SK-N-SH treated with all-trans-retinoic acid at 6 μM for 48 hours (cell line): ENCODE results near the gene XRN1.
"Not testable (repeated sequence)": the region's sequence is repeated elsewhere in the genome, so short reads cannot be mapped to it uniquely, and the experiment has no call there.

Experiments
- ATAC-seq: fragments of 200-7000 bp; cut with Tn5 transposase; 3 replicates; pipeline ENCODE4 v1.9.1; 2020; ENCODE audit warnings: mild to moderate bottlenecking, moderate library complexity
- ARNTL ChIP-seq: fragments of 450-650 bp; formaldehyde crosslinking; IDR thresholded peaks from 2 replicates; pipeline ENCODE4 v1.5.0; 2020; ENCODE audit warnings: low read depth, mild to moderate bottlenecking, moderate library complexity, borderline replicate concordance
- BACH2 ChIP-seq: fragments of 250-450 bp; sonication (Bioruptor Pico); IDR thresholded peaks from 2 replicates; pipeline ENCODE4 v1.9.0; 2021; ENCODE audit warnings: mild to moderate bottlenecking, borderline replicate concordance
- CREB5 ChIP-seq: fragments of 250-450 bp; sonication (Bioruptor Pico); IDR thresholded peaks from 2 replicates; pipeline ENCODE4 v1.5.1; 2020; ENCODE audit warnings: low read depth, mild to moderate bottlenecking, moderate library complexity
- CSDC2 ChIP-seq: fragments of 250-450 bp; sonication (Bioruptor Pico); IDR thresholded peaks from 2 replicates; pipeline ENCODE4 v1.5.0; 2020; ENCODE audit warnings: mild to moderate bottlenecking, moderate library complexity
- CSRNP3 ChIP-seq: fragments of 250-450 bp; sonication (Bioruptor Pico); IDR thresholded peaks from 2 replicates; pipeline ENCODE4 v1.5.1; 2021; ENCODE audit warnings: mild to moderate bottlenecking, moderate library complexity
- ESRRG ChIP-seq: fragments of 250-450 bp; sonication (Bioruptor Pico); IDR thresholded peaks from 2 replicates; pipeline ENCODE4 v1.6.1; 2021; ENCODE audit warnings: mild to moderate bottlenecking
- POU6F1 ChIP-seq: fragments of 250-450 bp; sonication (Bioruptor Pico); IDR thresholded peaks from 2 replicates; pipeline ENCODE4 v1.8.0; 2021; ENCODE audit warnings: low read depth, mild to moderate bottlenecking, moderate library complexity, borderline replicate concordance
- PPARA ChIP-seq: fragments of 250-450 bp; sonication (Bioruptor Pico); IDR thresholded peaks from 2 replicates; pipeline ENCODE4 v1.5.0; 2020; ENCODE audit warnings: mild to moderate bottlenecking, borderline replicate concordance
- RARB ChIP-seq: fragments of 250-450 bp; sonication (Bioruptor Pico); IDR thresholded peaks from 2 replicates; pipeline ENCODE4 v1.8.0; 2021; ENCODE audit warnings: mild to moderate bottlenecking, moderate library complexity
- SNAI2 ChIP-seq: fragments of 250-450 bp; sonication (Bioruptor Pico); IDR thresholded peaks from 2 replicates; pipeline ENCODE4 v1.5.0; 2020; ENCODE audit warnings: mild to moderate bottlenecking, moderate library complexity
- TOX ChIP-seq: fragments of 250-450 bp; sonication (Bioruptor Pico); IDR thresholded peaks from 2 replicates; pipeline ENCODE4 v1.8.0; 2021; ENCODE audit warnings: mild to moderate bottlenecking, moderate library complexity, borderline replicate concordance
- ZC3H10 ChIP-seq: fragments of 250-450 bp; sonication (Bioruptor Pico); IDR thresholded peaks from 2 replicates; pipeline ENCODE4 v1.5.1; 2021; ENCODE audit warnings: mild to moderate bottlenecking, moderate library complexity
- ZFP3 ChIP-seq: fragments of 250-450 bp; sonication (Bioruptor Pico); IDR thresholded peaks from 2 replicates; pipeline ENCODE4 v1.5.0; 2020; ENCODE audit warnings: mild to moderate bottlenecking, moderate library complexity
- ZFP30 ChIP-seq: fragments of 450-650 bp; formaldehyde crosslinking; IDR thresholded peaks from 2 replicates; pipeline ENCODE4 v1.5.0; 2022; ENCODE audit warnings: mild to moderate bottlenecking, moderate library complexity
- ZNF565 ChIP-seq: fragments of 450-650 bp; formaldehyde crosslinking; conservative IDR thresholded peaks from 2 replicates; pipeline ENCODE4 v1.5.0; 2020; ENCODE audit warnings: low read depth, mild to moderate bottlenecking, moderate library complexity
- ZNF70 ChIP-seq: fragments of 450-650 bp; formaldehyde crosslinking; IDR thresholded peaks from 2 replicates; pipeline ENCODE4 v1.5.0; 2020; ENCODE audit warnings: mild to moderate bottlenecking, moderate library complexity
- ZNF8 ChIP-seq: fragments of 450-650 bp; formaldehyde crosslinking; IDR thresholded peaks from 2 replicates; pipeline ENCODE4 v1.5.0; 2020; ENCODE audit warnings: mild to moderate bottlenecking, moderate library complexity
- TF ChIP-seq, protein P1 (sequence below): fragments of 250-450 bp; sonication (Bioruptor Pico); IDR thresholded peaks from 2 replicates; pipeline ENCODE4 v1.8.0; 2020; ENCODE audit warnings: mild to moderate bottlenecking, moderate library complexity, borderline replicate concordance
- TF ChIP-seq, protein P2 (sequence below): fragments of 250-450 bp; sonication (Bioruptor Pico); IDR thresholded peaks from 2 replicates; pipeline ENCODE4 v1.5.0; 2020; ENCODE audit warnings: mild to moderate bottlenecking, moderate library complexity

The XRN1 gene

GRCh38 chr3:142433110-142433509 lies 14.7 kb downstream of the XRN1 start (continued):
- TF ChIP-seq, protein P1, sequence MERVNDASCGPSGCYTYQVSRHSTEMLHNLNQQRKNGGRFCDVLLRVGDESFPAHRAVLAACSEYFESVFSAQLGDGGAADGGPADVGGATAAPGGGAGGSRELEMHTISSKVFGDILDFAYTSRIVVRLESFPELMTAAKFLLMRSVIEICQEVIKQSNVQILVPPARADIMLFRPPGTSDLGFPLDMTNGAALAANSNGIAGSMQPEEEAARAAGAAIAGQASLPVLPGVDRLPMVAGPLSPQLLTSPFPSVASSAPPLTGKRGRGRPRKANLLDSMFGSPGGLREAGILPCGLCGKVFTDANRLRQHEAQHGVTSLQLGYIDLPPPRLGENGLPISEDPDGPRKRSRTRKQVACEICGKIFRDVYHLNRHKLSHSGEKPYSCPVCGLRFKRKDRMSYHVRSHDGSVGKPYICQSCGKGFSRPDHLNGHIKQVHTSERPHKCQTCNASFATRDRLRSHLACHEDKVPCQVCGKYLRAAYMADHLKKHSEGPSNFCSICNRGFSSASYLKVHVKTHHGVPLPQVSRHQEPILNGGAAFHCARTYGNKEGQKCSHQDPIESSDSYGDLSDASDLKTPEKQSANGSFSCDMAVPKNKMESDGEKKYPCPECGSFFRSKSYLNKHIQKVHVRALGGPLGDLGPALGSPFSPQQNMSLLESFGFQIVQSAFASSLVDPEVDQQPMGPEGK (CRISPR knock-in tag) = no peak
- TF ChIP-seq, protein P2, sequence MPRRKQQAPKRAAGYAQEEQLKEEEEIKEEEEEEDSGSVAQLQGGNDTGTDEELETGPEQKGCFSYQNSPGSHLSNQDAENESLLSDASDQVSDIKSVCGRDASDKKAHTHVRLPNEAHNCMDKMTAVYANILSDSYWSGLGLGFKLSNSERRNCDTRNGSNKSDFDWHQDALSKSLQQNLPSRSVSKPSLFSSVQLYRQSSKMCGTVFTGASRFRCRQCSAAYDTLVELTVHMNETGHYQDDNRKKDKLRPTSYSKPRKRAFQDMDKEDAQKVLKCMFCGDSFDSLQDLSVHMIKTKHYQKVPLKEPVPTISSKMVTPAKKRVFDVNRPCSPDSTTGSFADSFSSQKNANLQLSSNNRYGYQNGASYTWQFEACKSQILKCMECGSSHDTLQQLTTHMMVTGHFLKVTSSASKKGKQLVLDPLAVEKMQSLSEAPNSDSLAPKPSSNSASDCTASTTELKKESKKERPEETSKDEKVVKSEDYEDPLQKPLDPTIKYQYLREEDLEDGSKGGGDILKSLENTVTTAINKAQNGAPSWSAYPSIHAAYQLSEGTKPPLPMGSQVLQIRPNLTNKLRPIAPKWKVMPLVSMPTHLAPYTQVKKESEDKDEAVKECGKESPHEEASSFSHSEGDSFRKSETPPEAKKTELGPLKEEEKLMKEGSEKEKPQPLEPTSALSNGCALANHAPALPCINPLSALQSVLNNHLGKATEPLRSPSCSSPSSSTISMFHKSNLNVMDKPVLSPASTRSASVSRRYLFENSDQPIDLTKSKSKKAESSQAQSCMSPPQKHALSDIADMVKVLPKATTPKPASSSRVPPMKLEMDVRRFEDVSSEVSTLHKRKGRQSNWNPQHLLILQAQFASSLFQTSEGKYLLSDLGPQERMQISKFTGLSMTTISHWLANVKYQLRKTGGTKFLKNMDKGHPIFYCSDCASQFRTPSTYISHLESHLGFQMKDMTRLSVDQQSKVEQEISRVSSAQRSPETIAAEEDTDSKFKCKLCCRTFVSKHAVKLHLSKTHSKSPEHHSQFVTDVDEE (CRISPR knock-in tag) = no peak
- TF ChIP-seq ZFP30 (CRISPR knock-in tag) (no peak), PPARA (CRISPR knock-in tag) (no peak)

DNA sequence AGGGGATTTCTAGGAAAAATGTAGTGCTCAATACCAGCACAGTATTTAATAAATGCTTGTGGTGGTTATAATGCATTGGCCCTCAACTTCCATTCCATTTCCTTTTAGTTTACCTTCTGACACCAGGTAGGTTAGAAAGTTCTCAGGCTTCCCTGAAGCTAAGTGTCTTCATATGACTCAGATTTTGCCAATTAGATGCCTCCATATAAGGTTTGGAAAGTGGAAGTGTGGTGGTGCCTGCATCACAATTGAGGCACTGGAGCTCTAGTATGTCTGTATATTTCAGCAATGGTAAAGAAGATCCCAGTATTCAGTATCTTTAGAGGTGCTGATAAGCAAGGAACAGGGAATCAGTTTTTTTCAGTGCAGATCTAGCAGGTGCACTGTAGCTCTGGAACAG lies 18.3 kb downstream of the XRN1 start:
- ATAC-seq = no peak
- TF ChIP-seq ARNTL (no peak), ZFP30 (CRISPR knock-in tag) (no peak), RARB (CRISPR knock-in tag) (no peak), TOX (no peak), ZC3H10 (CRISPR knock-in tag) (no peak), ESRRG (CRISPR knock-in tag) (no peak)

- no peak for ATAC-seq
- TF ChIP-seq CSDC2 (CRISPR knock-in tag) (no peak), POU6F1 (CRISPR knock-in tag) (no peak), ZNF565 (CRISPR knock-in tag) (no peak), BACH2 (no peak)
- TF ChIP-seq, all 23 proteins: peak for 0
Observed at GRCh38 chr3:142424754-142425153, 23.1 kb downstream of the XRN1 start.

DNA sequence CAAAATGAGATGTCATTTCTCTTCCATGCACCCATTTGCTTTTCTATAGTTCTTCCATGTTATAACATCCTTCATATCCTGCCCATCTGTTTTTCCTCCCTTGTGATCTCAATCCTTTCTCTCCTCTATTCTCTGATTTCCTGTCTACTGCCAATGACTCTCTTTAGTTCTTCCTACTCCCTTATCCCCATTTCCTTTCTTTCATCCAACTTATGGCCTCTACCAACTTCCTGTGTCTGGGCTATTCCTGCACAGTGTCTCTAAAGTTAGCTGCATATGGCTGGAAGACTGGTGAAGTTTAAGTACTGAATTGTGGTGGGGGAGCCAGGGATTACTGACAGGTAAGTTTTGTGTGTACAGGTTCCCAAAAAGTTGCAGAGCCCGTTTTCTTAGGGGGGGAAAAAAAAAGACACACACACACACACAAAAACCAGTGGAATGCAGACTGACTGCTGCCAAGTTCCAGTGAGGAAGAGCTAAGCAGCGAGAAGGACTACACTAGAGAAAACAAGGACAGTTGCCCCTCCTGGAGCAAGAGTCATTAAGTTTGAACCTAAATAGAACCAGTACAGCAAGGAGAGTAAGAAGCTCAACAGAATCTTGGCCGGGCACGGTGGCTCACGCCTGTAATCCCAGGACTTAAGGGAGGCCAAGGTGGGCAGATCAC lies 28.8 kb downstream of the XRN1 start:
- no peak for ATAC-seq
- no peak for TF ChIP-seq PPARA (CRISPR knock-in tag)
- TF ChIP-seq CREB5 = no peak
- no peak for TF ChIP-seq RARB (CRISPR knock-in tag)
- no peak for TF ChIP-seq ESRRG (CRISPR knock-in tag)
- TF ChIP-seq ZC3H10 (CRISPR knock-in tag) = no peak
- TF ChIP-seq ZFP3 = no peak
- no peak for TF ChIP-seq ZNF70 (CRISPR knock-in tag)
- no peak for TF ChIP-seq CSRNP3 (CRISPR knock-in tag)

DNA sequence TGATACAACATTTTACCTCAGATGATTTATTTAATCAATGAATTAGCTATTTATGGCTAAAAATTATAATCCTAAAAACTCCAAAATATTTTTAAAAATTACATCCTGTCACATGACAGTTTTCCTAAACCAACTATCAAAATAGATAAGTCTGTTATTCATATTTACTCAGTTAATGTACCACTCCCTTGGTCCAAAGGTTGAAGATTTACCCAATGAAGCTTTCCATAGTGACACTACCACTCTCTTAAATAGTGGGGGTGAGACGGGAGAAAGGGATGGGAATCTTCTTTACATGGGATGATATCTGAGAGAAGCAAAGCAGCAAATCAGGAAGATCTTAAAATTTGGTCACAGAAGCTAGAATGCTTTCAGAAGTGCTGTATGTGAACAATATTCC lies 30.5 kb downstream of the XRN1 start:
- ATAC-seq = no peak
- TF ChIP-seq PPARA (CRISPR knock-in tag) (no peak), ZNF8 (no peak), SNAI2 (no peak)

- ATAC-seq = not testable (repeated sequence)
Observed at GRCh38 chr3:142400537-142400936, 47.3 kb downstream of the XRN1 start.
